ENCODE measurements around the gene KMT5B.

Gene KMT5B

DNA sequence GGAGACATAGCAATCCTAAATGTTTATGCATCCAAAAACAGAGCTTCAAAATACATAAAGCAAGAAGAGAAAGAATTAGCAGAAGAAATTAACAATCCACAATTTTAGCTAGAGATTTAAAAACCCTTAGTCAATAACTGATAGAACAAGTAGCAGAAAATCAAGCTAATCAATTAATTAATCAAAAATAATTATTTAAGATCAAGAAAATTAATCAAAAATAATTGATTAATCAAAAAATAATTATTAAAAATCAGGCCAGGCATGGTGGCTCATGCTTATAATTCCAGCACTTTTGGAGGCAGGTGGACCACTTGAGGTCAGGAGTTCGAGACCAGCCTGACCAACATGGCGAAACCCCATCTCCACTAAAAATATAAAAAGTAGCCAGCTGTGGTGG is 29.5 kb upstream of the KMT5B start:
- Histone ChIP-seq H4K20me1 (ENCODE audit: insufficient read depth, low read length, poor library complexity, severe bottlenecking) (no peaks in the 10 kb centered on the region), H3K9me3 (ENCODE audit: insufficient read depth, low read depth, low read length) (no peaks in the 10 kb centered on the region), H3F3A (ENCODE audit: low read depth) (no peaks in the 10 kb centered on the region), H3K9ac (ENCODE audit: low read depth, low read length, poor library complexity, severe bottlenecking) (no peak overlapping the region), H3K4me2 (ENCODE audit: low read depth, low read length, poor library complexity, severe bottlenecking) (no peak overlapping the region), H3K9me2 (replicated peaks; ENCODE audit: low read depth, low read length) (no peaks in the 10 kb centered on the region), H3K4me1 (ENCODE audit: insufficient read depth, low read length, poor library complexity, severe bottlenecking) (no peaks in the 10 kb centered on the region), H3K27me3 (ENCODE audit: insufficient read depth, low read length, poor library complexity, severe bottlenecking) (no peaks in the 10 kb centered on the region), H2AFZ (ENCODE audit: low read length) (no peak overlapping the region), H3K36me3 (ENCODE audit: insufficient read depth, low read length) (no peaks in the 10 kb centered on the region), H3K4me3 (ENCODE audit: low read length, poor library complexity, severe bottlenecking) (no peak overlapping the region), H3K79me2 (ENCODE audit: insufficient read depth, low read length) (no peaks in the 10 kb centered on the region)
- no peak for TF ChIP-seq EZH2phosphoT487 (IDR thresholded peaks at IDR 0.05; ENCODE audit: borderline replicate concordance)
- TF ChIP-seq, protein P1, sequence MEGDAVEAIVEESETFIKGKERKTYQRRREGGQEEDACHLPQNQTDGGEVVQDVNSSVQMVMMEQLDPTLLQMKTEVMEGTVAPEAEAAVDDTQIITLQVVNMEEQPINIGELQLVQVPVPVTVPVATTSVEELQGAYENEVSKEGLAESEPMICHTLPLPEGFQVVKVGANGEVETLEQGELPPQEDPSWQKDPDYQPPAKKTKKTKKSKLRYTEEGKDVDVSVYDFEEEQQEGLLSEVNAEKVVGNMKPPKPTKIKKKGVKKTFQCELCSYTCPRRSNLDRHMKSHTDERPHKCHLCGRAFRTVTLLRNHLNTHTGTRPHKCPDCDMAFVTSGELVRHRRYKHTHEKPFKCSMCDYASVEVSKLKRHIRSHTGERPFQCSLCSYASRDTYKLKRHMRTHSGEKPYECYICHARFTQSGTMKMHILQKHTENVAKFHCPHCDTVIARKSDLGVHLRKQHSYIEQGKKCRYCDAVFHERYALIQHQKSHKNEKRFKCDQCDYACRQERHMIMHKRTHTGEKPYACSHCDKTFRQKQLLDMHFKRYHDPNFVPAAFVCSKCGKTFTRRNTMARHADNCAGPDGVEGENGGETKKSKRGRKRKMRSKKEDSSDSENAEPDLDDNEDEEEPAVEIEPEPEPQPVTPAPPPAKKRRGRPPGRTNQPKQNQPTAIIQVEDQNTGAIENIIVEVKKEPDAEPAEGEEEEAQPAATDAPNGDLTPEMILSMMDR (conservative IDR thresholded peaks at IDR 0.05; ENCODE audit: low read length) = no peak

DNA sequence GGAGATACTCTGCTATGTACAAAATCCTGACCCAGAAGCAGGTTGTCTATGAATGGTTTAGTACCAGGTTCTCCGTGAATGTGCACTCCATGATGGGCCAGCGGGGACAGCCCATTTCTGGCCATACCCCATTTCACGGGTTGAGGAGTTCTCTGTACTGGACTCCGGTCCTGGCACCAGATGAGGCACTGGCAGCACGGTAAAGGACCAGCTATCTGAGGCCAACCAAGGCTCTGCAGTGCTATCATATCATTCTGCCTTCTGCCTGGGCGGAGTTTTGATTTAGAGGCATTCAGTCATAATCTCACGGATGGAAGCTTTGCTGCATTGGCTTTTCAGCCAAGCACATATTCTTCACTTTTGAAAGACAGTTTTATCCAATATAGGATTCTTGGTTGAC is 18.5 kb upstream of the KMT5B start:
- Histone ChIP-seq H3K4me3 (ENCODE audit: low read length, poor library complexity, severe bottlenecking) (no peak overlapping the region), H3K9me2 (replicated peaks; ENCODE audit: low read depth, low read length) (no peaks in the 10 kb centered on the region), H3F3A (ENCODE audit: low read depth) (no peaks in the 10 kb centered on the region), H4K20me1 (ENCODE audit: insufficient read depth, low read length, poor library complexity, severe bottlenecking) (no peaks in the 10 kb centered on the region), H3K9ac (ENCODE audit: low read depth, low read length, poor library complexity, severe bottlenecking) (no peak overlapping the region), H3K4me2 (ENCODE audit: low read depth, low read length, poor library complexity, severe bottlenecking) (no peak overlapping the region), H2AFZ (ENCODE audit: low read length) (no peak overlapping the region), H3K79me2 (ENCODE audit: insufficient read depth, low read length) (no peaks in the 10 kb centered on the region), H3K27me3 (ENCODE audit: insufficient read depth, low read length, poor library complexity, severe bottlenecking) (no peaks in the 10 kb centered on the region), H3K9me3 (ENCODE audit: insufficient read depth, low read depth, low read length) (peaks cover 6% of the 10 kb centered on the region; the same call in 1 of the 2 replicates), H3K4me1 (ENCODE audit: insufficient read depth, low read length, poor library complexity, severe bottlenecking) (no peaks in the 10 kb centered on the region), H3K36me3 (ENCODE audit: insufficient read depth, low read length) (no peaks in the 10 kb centered on the region)
- TF ChIP-seq, protein P1 (conservative IDR thresholded peaks at IDR 0.05; ENCODE audit: low read length) = no peak
- TF ChIP-seq EZH2phosphoT487 (IDR thresholded peaks at IDR 0.05; ENCODE audit: borderline replicate concordance) = no peak

DNA sequence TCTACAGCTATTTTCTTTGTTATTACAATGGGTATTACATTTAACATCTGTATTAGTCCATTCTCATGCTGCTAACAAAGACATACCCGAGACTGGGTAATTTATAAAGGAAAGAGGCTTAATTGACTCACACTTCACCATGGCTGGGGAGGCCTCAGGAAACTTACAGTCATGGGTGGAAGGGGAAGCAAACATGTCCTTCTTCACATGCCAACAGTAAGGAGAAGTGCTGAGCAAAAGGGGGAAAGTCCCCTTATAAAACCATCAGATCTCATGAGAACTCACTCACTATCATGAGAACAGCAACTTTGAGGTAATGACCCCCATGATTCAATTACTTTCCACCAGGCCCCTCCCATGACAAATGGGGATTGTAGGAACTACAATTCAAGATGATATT is 16.5 kb upstream of the KMT5B start:
- Histone ChIP-seq H4K20me1 (ENCODE audit: insufficient read depth, low read length, poor library complexity, severe bottlenecking) (no peaks in the 10 kb centered on the region), H3K9ac (ENCODE audit: low read depth, low read length, poor library complexity, severe bottlenecking) (no peak overlapping the region), H2AFZ (ENCODE audit: low read length) (no peak overlapping the region), H3K9me3 (ENCODE audit: insufficient read depth, low read depth, low read length) (peaks cover 6% of the 10 kb centered on the region; the same call in 1 of the 2 replicates), H3F3A (ENCODE audit: low read depth) (no peaks in the 10 kb centered on the region), H3K4me1 (ENCODE audit: insufficient read depth, low read length, poor library complexity, severe bottlenecking) (no peaks in the 10 kb centered on the region), H3K9me2 (replicated peaks; ENCODE audit: low read depth, low read length) (no peaks in the 10 kb centered on the region), H3K36me3 (ENCODE audit: insufficient read depth, low read length) (no peaks in the 10 kb centered on the region), H3K4me2 (ENCODE audit: low read depth, low read length, poor library complexity, severe bottlenecking) (no peak overlapping the region), H3K4me3 (ENCODE audit: low read length, poor library complexity, severe bottlenecking) (no peak overlapping the region), H3K27me3 (ENCODE audit: insufficient read depth, low read length, poor library complexity, severe bottlenecking) (no peaks in the 10 kb centered on the region), H3K79me2 (ENCODE audit: insufficient read depth, low read length) (no peaks in the 10 kb centered on the region)
- TF ChIP-seq EZH2phosphoT487 (IDR thresholded peaks at IDR 0.05; ENCODE audit: borderline replicate concordance) = no peak
- TF ChIP-seq, protein P1 (conservative IDR thresholded peaks at IDR 0.05; ENCODE audit: low read length) = no peak
